Activated CD4-positive, alpha-beta memory T cell treated with anti-CD3 and anti-CD28 coated beads, Interleukin-2, amount 10 ng/mL, durations not matched to agents 7 days and 5 days (primary cell): ENCODE data around the gene TMTC1. TPM values are rescaled to one million over a fixed set of nuclear protein-coding genes. Genes with fewer than 3 reads are reported as not detected.
"Not testable (repeated sequence)": the region's sequence is repeated elsewhere in the genome, so short reads cannot be mapped to it uniquely, and the experiment has no call there.

Experiments used
- CTCF ChIA-PET: fragments of 350-600 bp; sonication (Branson Sonifier 250); formaldehyde crosslinking; loops from one replicate; lab custom pipeline; 2021; ENCODE audit warnings: antibody characterized with exemption, inconsistent platforms; lab: Charles Lee
- POLR2A ChIA-PET: fragments of 350-600 bp; sonication (Branson Sonifier 250); formaldehyde crosslinking; loops from one replicate; lab custom pipeline; 2021; ENCODE audit warnings: antibody characterized with exemption; lab: Charles Lee
- DNase-seq: peaks from one replicate; pipeline ENCODE4 v3.0.0-alpha.2; 2020
- H3K27ac Mint-ChIP-seq: one replicate; pipeline ENCODE4 v1.8.0; 2021; ENCODE audit warnings: mild to moderate bottlenecking, mixed read lengths
- H3K27me3 Mint-ChIP-seq: one replicate; pipeline ENCODE4 v1.8.0; 2021; ENCODE audit warnings: mixed read lengths
- H3K36me3 Mint-ChIP-seq: one replicate; pipeline ENCODE4 v1.8.0; 2021; ENCODE audit warnings: low read depth, mixed read lengths
- H3K4me1 Mint-ChIP-seq: one replicate; pipeline ENCODE4 v1.8.0; 2021; ENCODE audit warnings: mixed read lengths
- H3K4me3 Mint-ChIP-seq: one replicate; pipeline ENCODE4 v1.8.0; 2021; ENCODE audit warnings: mild to moderate bottlenecking, mixed read lengths
- H3K9me3 Mint-ChIP-seq: one replicate; pipeline ENCODE4 v1.8.0; 2021; ENCODE audit warnings: mixed read lengths
- total RNA-seq, 2 experiments: library from RNA; stranded (reverse); gene quantifications; one replicate each; pipeline ENCODE4 v1.2.3, GENCODE V29; 2021

TMTC1 gene
- total RNA-seq, 2 experiments from 2014 or later: 0.63 to 0.93 TPM

DNA sequence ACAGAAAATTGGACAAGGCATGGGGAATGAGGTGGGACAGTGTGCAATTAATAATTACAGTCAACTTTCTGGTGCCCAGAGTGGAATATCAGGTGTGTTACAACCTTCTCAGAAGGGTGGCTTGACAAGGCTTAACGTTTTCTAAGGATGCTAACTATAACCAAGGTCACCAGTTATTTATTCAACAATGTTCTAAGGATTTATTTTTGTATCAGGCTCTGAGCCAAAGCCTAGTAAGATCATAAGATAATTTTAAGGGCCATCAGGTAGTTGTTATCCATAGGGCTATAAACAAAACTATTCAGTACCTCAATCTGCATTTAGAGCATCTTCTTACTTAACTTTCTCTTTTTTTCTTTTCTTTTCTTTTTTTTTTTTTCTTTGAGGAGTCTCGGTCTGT lies 134.0 kb downstream of the TMTC1 start:
- POLR2A ChIA-PET: no interaction called here
- CTCF ChIA-PET: no interaction called here
- DNase-seq: no peak
- H3K4me3 Mint-ChIP-seq: no peak overlapping the region
- H3K27ac Mint-ChIP-seq: no peak overlapping the region
- no peaks in the 10 kb centered on the region for H3K27me3 Mint-ChIP-seq
- H3K36me3 Mint-ChIP-seq: no peaks in the 10 kb centered on the region
- H3K9me3 Mint-ChIP-seq: no peaks in the 10 kb centered on the region
- no peaks in the 10 kb centered on the region for H3K4me1 Mint-ChIP-seq

DNA sequence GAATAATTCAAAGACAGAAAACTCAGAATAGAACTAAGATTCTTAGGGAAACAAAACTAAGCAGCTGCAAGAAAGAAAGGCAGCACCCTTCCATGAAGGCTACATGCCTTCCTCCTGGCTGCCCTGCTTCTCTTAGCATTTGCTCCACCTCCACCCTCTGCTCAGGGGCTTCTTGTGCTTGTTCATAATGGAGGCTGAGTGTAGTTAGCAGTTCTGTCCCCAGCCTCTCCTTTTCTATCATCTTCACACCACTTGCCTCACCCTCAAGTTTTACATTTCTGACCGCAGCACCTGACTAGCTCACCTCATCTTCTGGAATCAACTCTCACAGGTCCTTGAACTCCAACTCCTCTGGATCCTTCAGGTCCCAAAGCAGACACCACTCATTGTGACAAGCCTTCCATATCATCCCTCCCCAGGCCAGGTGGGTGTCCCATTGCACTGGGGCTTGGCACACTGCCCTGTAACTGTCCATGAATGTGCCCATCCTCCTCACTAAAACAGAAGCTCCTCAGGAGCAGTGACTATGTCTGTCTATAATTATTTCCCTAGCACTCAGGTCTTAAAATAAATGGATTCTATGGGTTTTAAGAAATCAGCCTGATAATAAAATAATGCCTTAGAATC lies 139.1 kb downstream of the TMTC1 start:
- Mint-ChIP-seq H3K9me3 (no peaks in the 10 kb centered on the region), H3K27ac (no peak overlapping the region), H3K36me3 (no peaks in the 10 kb centered on the region), H3K27me3 (no peaks in the 10 kb centered on the region), H3K4me3 (no peak overlapping the region), H3K4me1 (no peaks in the 10 kb centered on the region)
- ChIA-PET POLR2A (no interaction called here), CTCF (no interaction called here)
- no peak for DNase-seq

- ChIA-PET POLR2A (no interaction called here), CTCF (no interaction called here)
- Mint-ChIP-seq H3K4me1 (no peaks in the 10 kb centered on the region), H3K9me3 (no peaks in the 10 kb centered on the region), H3K36me3 (no peaks in the 10 kb centered on the region), H3K4me3 (no peak overlapping the region), H3K27me3 (no peaks in the 10 kb centered on the region), H3K27ac (no peak overlapping the region)
- no peak for DNase-seq
Measured at GRCh38 chr12:29640589-29641345, 143.0 kb downstream of the TMTC1 start.

GRCh38 chr12:29639893-29640495 lies 143.7 kb downstream of the TMTC1 start:
- no peaks in the 10 kb centered on the region for H3K27me3 Mint-ChIP-seq
- H3K36me3 Mint-ChIP-seq: no peaks in the 10 kb centered on the region
- ChIA-PET POLR2A (no interaction called here), CTCF (no interaction called here)
- no peaks in the 10 kb centered on the region for H3K9me3 Mint-ChIP-seq
- no peaks in the 10 kb centered on the region for H3K4me1 Mint-ChIP-seq
- no peak overlapping the region for H3K4me3 Mint-ChIP-seq
- DNase-seq: no peak
- no peak overlapping the region for H3K27ac Mint-ChIP-seq

- no peaks in the 10 kb centered on the region for H3K27me3 Mint-ChIP-seq
- no peak overlapping the region for H3K27ac Mint-ChIP-seq
- no peaks in the 10 kb centered on the region for H3K9me3 Mint-ChIP-seq
- H3K4me3 Mint-ChIP-seq: no peak overlapping the region
- CTCF ChIA-PET: no interaction called here
- POLR2A ChIA-PET: no interaction called here
- no peaks in the 10 kb centered on the region for H3K4me1 Mint-ChIP-seq
- H3K36me3 Mint-ChIP-seq: no peaks in the 10 kb centered on the region
- DNase-seq: no peak
Measured at GRCh38 chr12:29638528-29638927, 145.2 kb downstream of the TMTC1 start.

GRCh38 chr12:29634057-29634456 lies 149.7 kb downstream of the TMTC1 start:
- CTCF ChIA-PET: no interaction called here
- Mint-ChIP-seq H3K9me3 (no peaks in the 10 kb centered on the region), H3K27ac (no peak overlapping the region), H3K4me3 (no peak overlapping the region), H3K4me1 (no peaks in the 10 kb centered on the region), H3K27me3 (no peaks in the 10 kb centered on the region), H3K36me3 (no peaks in the 10 kb centered on the region)
- DNase-seq: no peak
- POLR2A ChIA-PET: no interaction called here

GRCh38 chr12:29630164-29630563 lies 153.6 kb downstream of the TMTC1 start:
- H3K4me1 Mint-ChIP-seq: not testable (repeated sequence)

DNA sequence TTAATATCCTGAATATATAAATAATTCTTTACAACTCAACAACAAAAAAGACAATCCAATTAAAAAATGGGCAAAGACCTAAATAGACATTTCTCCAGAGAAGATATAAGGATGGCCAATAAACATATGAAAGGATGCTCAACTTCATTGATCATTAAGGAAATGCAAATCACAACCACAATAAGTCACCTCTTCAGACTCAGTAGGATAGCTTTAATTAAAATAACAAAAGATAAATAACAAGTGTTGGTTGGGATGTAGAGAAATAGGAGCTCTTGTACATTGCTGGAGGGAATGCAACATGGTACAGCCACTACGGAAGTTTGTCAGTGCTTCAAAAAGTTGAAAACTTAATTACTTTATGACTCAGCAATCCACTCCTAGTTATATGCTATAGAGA lies 156.5 kb downstream of the TMTC1 start:
- no peak for DNase-seq
- Mint-ChIP-seq H3K4me1 (no peaks in the 10 kb centered on the region), H3K27ac (no peak overlapping the region), H3K36me3 (no peaks in the 10 kb centered on the region), H3K9me3 (no peaks in the 10 kb centered on the region), H3K27me3 (no peaks in the 10 kb centered on the region), H3K4me3 (no peak overlapping the region)
- ChIA-PET CTCF (no interaction called here), POLR2A (no interaction called here)

More at GRCh38 chr12:29630164-29630563, 153.6 kb downstream of the TMTC1 start:
- H3K4me3 Mint-ChIP-seq, POLR2A ChIA-PET, H3K27ac Mint-ChIP-seq, CTCF ChIA-PET, H3K27me3 Mint-ChIP-seq, DNase-seq, H3K9me3 Mint-ChIP-seq, H3K36me3 Mint-ChIP-seq: not testable (repeated sequence)

DNA sequence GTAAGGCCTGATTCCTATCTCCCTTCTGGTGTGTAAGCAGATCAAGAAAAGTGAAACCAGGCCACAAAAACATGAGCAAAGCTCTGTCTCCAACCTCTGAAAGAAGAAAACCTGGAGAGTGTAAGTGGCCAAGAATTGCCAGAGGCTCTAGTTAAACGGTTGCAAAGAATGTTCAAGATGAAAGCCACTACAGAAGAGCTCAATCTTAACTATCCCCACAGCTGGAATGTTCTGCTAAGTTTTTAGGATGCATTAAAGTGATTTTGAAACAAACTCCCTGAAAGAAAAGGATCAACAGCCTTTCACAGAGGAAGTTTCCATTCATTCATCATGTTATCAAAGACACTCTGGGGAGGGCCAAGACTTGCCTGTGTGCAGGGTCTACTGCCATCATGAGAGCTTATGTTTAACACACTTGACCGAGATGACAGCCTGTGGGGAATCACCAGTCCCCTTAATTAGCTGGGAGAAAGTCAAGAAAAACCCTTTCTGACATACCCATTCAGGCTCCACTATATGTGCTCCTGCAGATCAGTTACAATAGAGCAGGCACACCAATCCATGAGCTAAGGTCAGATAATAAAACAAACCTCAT lies 158.3 kb downstream of the TMTC1 start:
- no peak overlapping the region for H3K4me3 Mint-ChIP-seq
- no peak for DNase-seq
- no peaks in the 10 kb centered on the region for H3K27me3 Mint-ChIP-seq
- ChIA-PET CTCF (no interaction called here), POLR2A (no interaction called here)
- H3K4me1 Mint-ChIP-seq: no peaks in the 10 kb centered on the region
- no peaks in the 10 kb centered on the region for H3K36me3 Mint-ChIP-seq
- no peaks in the 10 kb centered on the region for H3K9me3 Mint-ChIP-seq
- no peak overlapping the region for H3K27ac Mint-ChIP-seq

DNA sequence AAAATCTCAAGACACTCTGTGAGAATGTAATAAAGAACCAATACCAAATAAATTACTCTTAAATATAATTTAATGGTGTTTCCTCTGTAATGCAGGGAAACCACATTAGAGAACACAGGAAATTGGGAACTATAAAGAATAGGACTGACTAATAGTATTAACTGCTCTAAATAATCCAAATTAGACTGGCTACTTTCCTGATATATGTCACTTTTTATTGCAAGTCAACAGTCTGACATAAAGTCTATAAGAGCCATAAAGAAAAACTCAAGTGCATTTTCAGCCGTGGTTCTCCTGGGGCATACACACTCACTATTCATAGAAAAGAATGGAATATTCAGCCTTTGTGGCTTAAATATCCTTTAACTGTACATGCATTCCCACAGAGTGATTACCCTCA lies 161.5 kb downstream of the TMTC1 start:
- POLR2A ChIA-PET: no interaction called here
- Mint-ChIP-seq H3K36me3 (no peaks in the 10 kb centered on the region), H3K27me3 (peaks cover 2% of the 10 kb centered on the region), H3K4me1 (no peaks in the 10 kb centered on the region), H3K9me3 (no peaks in the 10 kb centered on the region), H3K4me3 (no peak overlapping the region), H3K27ac (no peak overlapping the region)
- DNase-seq: no peak
- CTCF ChIA-PET: no interaction called here

GRCh38 chr12:29620030-29620429 lies 163.7 kb downstream of the TMTC1 start:
- POLR2A ChIA-PET: no interaction called here
- peaks cover 2% of the 10 kb centered on the region for H3K27me3 Mint-ChIP-seq
- H3K4me1 Mint-ChIP-seq: no peaks in the 10 kb centered on the region
- no peak for DNase-seq
- H3K9me3 Mint-ChIP-seq: no peaks in the 10 kb centered on the region
- no peak overlapping the region for H3K27ac Mint-ChIP-seq
- no peaks in the 10 kb centered on the region for H3K36me3 Mint-ChIP-seq
- H3K4me3 Mint-ChIP-seq: no peak overlapping the region
- CTCF ChIA-PET: no interaction called here

GRCh38 chr12:29617407-29617803 lies 166.3 kb downstream of the TMTC1 start:
- POLR2A ChIA-PET: no interaction called here

DNA sequence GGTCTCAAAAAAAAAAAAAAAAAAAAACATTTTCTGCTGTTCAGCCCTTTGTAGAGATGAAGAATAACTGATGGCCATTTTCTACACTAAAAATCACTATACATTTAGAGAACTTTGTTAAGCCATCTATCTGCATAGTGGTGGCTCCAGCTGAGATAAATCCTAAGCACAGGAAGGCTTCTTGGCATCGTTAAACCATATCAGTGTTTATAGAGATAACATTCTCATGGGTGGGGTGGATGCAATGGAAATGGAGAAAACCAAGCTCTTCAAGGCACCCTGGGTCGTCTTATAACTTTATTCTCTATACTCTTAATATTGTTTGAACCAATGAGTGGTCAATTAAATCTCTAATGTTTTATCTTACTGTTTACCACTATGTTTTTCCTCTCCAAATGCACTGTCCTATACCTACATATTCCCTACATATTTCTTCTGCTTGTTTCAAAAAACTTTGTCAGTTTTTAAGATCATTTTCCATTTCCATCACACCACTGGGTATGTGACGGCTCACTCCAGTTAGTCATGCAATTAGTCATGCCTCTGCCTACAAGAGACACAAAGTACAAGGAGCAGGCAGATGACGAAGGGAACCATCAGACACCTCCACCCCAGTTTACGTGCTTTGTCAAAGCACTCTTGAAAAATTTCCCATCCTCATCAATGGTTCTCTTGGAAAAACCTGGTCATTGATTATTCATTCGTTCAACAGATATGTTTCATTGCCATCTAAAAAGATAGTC lies 166.9 kb downstream of the TMTC1 start:
- no peaks in the 10 kb centered on the region for H3K9me3 Mint-ChIP-seq

More at GRCh38 chr12:29617407-29617803, 166.3 kb downstream of the TMTC1 start:
- Mint-ChIP-seq H3K27me3 (peaks cover 2% of the 10 kb centered on the region), H3K4me1 (no peaks in the 10 kb centered on the region), H3K9me3 (no peaks in the 10 kb centered on the region), H3K4me3 (no peak overlapping the region), H3K27ac (no peak overlapping the region), H3K36me3 (no peaks in the 10 kb centered on the region)
- CTCF ChIA-PET: no interaction called here
- DNase-seq: no peak

More for the DNA sequence above, 166.9 kb downstream of the TMTC1 start:
- no peaks in the 10 kb centered on the region for H3K36me3 Mint-ChIP-seq
- no peak for DNase-seq
- ChIA-PET POLR2A (no interaction called here), CTCF (no interaction called here)
- no peak overlapping the region for H3K4me3 Mint-ChIP-seq
- no peak overlapping the region for H3K27ac Mint-ChIP-seq
- no peaks in the 10 kb centered on the region for H3K4me1 Mint-ChIP-seq
- peaks cover 2% of the 10 kb centered on the region for H3K27me3 Mint-ChIP-seq
